Stimulated activated CD8-positive, alpha-beta memory T cell treated with anti-CD3 and anti-CD28 coated beads, Interleukin-7, amount 100 ng/mL, for 24 hours (primary cell): ENCODE results near the gene SHISA8.
"Not testable (repeated sequence)": the region's sequence is repeated elsewhere in the genome, so short reads cannot be mapped to it uniquely, and the experiment has no call there.

Source experiments
- DNase-seq: peaks from one replicate; pipeline ENCODE4 v3.0.0-alpha.2; 2020; ENCODE audit warnings: low read depth

Gene SHISA8

DNA sequence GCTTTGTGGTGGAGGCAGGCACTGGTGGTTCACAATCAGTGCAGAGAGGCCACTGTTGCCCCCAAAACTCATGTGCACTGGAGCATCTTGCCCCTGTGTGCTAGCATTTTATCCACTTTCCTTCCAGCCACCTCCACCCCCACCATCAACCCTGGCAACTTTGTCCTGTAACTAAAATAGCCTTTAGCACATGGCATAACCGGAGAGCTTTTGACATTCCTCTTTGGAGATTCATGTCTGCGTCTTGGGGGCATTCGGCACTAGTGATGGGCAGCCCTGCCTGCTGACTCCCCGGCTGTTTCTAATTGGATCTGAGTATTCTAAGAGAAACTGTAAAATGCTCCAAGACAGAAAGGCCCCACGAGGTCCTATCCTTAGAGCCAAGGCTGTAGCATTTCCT, 15.8 kb downstream of the SHISA8 start:
- DNase-seq, result no peak

GRCh38 chr22:41898645-41899044, 16.2 kb downstream of the SHISA8 start:
- no peak for DNase-seq

- DNase-seq, result no peak
These were observed 21.1 kb downstream of the SHISA8 start for GRCh38 chr22:41893591-41894375.

GRCh38 chr22:41892721-41893120, 22.2 kb downstream of the SHISA8 start:
- DNase-seq, result no peak

DNA sequence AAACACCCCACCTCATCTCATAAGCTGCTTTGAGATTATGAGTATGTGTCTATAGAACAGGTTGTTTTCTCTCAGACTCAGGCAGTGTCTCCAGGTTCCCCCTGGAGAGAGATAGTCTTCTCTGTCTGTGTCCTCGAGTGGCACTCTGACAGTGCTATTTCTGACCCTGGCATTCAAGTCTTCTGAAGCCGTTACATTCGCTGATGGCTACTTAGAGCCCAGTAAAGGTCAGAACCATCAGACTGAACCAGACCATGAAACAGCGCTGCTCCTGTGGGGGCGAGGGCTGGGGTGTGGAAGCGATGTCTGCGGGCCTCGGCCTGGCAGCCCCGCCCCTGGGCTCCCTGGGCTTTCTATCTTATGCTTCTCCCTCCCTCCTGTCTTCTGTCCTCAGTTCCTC, 23.5 kb downstream of the SHISA8 start:
- DNase-seq, result no peak

DNA sequence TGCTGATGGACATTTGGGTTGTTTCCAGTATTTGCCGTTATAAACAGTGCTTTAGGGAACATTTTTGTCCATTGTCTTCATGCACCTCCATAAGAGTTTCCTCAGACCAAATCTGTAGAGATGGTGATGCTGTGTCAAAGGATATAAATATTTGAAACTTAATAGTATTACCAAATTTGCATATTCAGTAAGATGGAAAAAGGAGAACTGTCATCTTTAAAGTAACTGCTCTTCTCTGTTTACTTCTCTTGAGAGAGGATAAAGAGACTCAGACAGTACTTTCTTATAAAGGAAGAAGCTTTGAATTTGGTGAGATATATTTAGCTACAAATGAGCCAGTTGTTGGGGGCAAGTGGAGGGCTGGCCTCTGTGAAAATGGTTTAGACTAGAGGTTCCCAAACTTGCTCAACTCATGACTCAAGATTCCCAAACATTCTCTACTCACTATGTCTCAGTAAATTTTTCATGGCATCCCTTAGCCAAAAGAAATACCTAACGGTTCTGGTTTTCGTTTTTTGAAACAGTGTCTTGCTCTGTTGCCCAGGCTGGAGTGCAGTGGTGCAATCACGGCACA, 26.2 kb downstream of the SHISA8 start:
- no peak for DNase-seq

DNA sequence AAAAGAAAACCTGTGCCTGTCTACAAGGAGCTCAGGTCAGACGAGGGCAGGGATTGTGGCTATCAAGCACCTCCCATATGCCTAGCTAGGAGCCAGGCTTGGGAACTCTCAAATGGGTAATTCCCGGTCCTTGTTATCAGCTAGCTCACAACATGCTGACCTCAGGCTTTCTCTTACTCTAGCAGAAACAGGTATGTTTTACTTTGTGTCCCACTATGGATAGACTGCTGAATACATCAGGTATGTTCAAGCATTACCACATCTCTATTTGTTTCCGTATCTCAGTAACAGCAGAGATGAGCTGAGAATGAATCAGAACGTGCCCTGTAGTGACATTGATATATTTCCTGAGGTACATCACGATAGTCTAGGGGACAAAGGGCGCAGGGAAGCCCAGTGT, 29.4 kb downstream of the SHISA8 start:
- DNase-seq, result no peak

GRCh38 chr22:41885116-41885515, 29.8 kb downstream of the SHISA8 start:
- DNase-seq, result no peak

- no peak for DNase-seq
These were observed 31.5 kb downstream of the SHISA8 start for GRCh38 chr22:41883400-41883799.

DNA sequence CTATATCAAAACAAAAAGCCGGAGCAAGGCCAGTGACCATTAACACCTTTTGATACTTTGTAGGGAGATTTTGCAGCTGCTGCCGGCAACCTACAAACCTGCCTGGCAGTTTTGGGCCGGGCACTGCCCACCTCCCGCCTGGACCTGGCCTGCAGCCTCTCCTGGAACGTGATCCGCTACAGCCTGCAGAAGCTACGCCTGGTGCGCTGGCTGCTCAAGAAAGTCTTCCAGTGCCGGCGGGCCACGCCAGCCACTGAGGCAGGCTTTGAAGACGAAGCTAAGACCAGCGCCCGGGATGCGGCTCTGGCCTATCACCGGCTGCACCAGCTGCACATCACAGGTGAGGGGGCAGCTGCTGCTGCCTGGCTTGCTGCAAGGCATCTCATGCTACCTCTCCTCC, 34.2 kb downstream of the SHISA8 start:
- no peak for DNase-seq

DNA sequence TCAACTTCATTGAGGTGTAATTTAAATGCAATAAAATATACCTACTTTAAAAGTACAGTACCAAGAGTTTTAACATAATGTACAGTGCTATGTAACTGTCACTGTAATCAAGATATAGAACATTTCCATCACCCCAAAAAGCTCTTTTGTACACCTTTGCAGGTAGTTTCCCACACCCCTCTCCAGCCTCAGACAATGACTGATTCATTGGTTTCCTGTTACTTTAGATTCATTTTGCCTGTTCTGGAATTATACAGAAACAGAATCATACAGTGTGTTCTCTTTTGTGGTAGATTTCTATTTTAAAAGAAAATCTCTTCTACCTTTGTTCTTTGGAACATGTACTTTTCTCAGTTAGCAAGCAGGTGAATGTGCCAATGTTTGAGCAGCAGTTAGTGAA, 38.2 kb downstream of the SHISA8 start:
- DNase-seq, result no peak

GRCh38 chr22:41876275-41876674, 38.6 kb downstream of the SHISA8 start:
- DNase-seq, result no peak

GRCh38 chr22:41875531-41876270, 39.2 kb downstream of the SHISA8 start:
- DNase-seq, result no peak

- no peak for DNase-seq
These were observed 40.8 kb downstream of the SHISA8 start for GRCh38 chr22:41874090-41874489.

DNA sequence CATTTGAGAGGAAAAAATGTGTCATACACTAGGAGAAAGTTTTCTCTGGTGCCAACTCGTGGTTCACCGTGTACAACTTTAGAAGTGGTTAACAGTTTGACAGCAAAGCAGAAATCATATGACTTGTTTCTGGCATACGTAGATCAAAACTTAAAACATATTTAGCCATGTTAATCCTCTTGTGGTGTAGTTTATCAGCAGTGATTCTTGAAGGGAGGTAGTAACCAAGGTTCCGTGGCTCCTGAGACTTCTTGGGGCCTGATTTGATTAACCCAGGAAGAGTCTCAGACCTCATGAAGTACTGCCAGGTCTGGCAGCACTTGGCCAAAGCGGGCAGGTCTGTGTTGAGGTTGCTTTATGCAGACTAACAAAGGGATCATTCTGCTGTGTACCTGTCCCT, 41.5 kb downstream of the SHISA8 start:
- no peak for DNase-seq

DNA sequence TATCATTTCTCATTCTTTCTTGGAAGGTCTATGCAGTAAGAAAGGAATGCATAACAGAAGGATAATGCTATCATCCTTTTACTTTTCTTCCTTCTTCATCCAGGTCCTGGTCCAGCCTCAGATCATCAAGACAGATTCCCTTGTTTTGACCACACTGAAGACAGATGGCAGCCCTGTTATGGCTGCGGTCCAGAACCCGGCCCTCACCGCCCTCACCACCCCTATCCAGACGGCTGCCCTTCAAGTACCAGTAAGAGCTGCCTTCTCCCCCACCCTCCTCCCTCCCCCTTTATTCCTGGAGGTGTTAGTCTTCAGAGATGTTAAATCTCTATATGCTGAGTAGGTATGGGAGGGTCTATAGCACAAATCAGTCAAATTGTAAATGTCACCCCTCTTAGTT, 44.1 kb downstream of the SHISA8 start:
- no peak for DNase-seq

DNA sequence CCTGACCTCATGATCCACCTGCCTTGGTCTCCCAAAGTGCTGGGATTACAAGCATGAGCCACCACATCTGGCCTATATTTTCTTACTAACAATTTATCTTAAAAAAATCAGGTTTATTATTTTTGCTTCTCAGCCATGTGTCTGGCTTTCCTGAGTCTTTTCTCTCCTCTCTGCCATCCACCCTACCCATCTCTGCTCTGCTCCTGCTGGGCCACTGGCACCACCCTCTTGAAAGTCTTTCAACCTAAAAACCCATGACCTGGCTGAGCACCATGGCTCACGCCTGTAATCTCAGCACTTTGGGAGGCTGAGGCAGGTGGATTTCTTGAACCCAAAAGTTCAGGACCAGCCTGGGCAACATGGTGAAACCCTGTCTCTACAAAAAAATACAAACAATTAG, 44.8 kb downstream of the SHISA8 start:
- not testable (repeated sequence) for DNase-seq

- DNase-seq, result no peak
These were observed 46.3 kb downstream of the SHISA8 start for GRCh38 chr22:41868556-41868955.

DNA sequence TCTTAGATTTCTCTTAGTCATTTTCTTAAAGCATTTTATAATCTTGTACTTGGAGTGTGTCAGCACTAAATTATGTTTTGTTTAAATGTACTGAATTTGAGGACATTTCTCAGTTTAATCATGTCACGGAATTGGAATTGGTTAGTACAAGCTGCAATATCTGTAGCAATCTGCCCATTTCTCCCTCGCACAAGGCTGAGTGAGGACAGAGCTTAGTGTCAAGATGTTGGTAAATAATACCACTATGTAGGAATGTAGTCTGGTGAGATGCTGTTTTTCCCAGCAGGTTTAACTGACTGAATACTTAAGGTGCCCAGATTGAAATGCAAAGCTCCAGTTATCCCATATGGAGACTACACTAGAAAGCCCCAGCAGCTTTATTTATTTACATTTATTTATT, 51.4 kb downstream of the SHISA8 start:
- DNase-seq, result no peak

GRCh38 chr22:41862530-41863266, 52.2 kb downstream of the SHISA8 start:
- no peak for DNase-seq

DNA sequence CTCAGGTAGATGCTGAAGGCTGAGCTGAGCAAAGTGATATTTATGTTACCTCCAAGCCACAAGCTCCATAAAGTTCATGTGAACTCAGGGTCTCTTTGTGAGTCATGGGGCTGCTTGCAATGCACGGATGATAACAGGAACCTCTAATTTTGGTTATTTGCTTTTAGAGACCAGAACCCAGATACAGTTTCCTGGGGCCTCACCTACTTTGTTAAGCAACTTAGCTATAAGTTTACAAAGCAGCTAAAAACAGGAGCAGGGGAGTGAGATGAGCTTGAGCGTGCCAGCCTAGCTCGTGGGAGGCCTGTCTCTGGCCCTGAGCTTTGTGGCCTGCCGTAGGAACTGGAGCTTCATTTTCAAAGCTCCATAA, 52.7 kb downstream of the SHISA8 start:
- DNase-seq, result no peak
